RPMI8226 (cell line): Measurements from ENCODE around the gene ZC3H14.
A peak's percentile ranks its signal among the peaks of the same experiment; 100 is the strongest.

Source experiments
- DNase-seq: peaks from one replicate; pipeline ENCODE4 v3.0.0-alpha.2; 2015

ZC3H14 gene

GRCh38 chr14:88611878-88612277 is 49.0 kb downstream of the ZC3H14 start:
- no peak for DNase-seq

GRCh38 chr14:88612981-88613380 is 50.1 kb downstream of the ZC3H14 start:
- DNase-seq = no peak

- no peak for DNase-seq
These were observed 50.7 kb downstream of the ZC3H14 start for GRCh38 chr14:88613552-88614010.

GRCh38 chr14:88614218-88614907 is 51.5 kb downstream of the ZC3H14 start:
- DNase-seq = no peak

GRCh38 chr14:88616697-88617096 is 53.9 kb downstream of the ZC3H14 start:
- DNase-seq = no peak

GRCh38 chr14:88617479-88617878 is 54.6 kb downstream of the ZC3H14 start:
- DNase-seq = no peak

- no peak for DNase-seq
These were observed 55.6 kb downstream of the ZC3H14 start for GRCh38 chr14:88618476-88618875.

GRCh38 chr14:88621100-88621499 is 58.3 kb downstream of the ZC3H14 start:
- no peak for DNase-seq

GRCh38 chr14:88625671-88626070 is 62.8 kb downstream of the ZC3H14 start:
- DNase-seq = no peak

- DNase-seq = no peak
These were observed 65.2 kb downstream of the ZC3H14 start for GRCh38 chr14:88628033-88628432.

GRCh38 chr14:88628462-88628861 is 65.6 kb downstream of the ZC3H14 start:
- no peak for DNase-seq

- DNase-seq = no peak
These were observed 67.7 kb downstream of the ZC3H14 start for GRCh38 chr14:88630565-88630964.

- no peak for DNase-seq
These were observed 68.3 kb downstream of the ZC3H14 start for GRCh38 chr14:88631091-88631490.

- no peak for DNase-seq
These were observed 69.7 kb downstream of the ZC3H14 start for GRCh38 chr14:88632512-88632911.

GRCh38 chr14:88639221-88639620 is 76.4 kb downstream of the ZC3H14 start:
- no peak for DNase-seq

GRCh38 chr14:88660056-88660455 is 97.2 kb downstream of the ZC3H14 start:
- DNase-seq = no peak

- peak; percentile 60 for DNase-seq
These were observed 104.9 kb downstream of the ZC3H14 start for GRCh38 chr14:88667555-88668273.

GRCh38 chr14:88668448-88669116 is 105.7 kb downstream of the ZC3H14 start:
- no peak for DNase-seq

GRCh38 chr14:88669346-88669745 is 106.5 kb downstream of the ZC3H14 start:
- no peak for DNase-seq
